ENCODE measurements around the gene SERINC4.

Gene SERINC4

GRCh38 chr15:43748376-43748775 is 51.6 kb downstream of the SERINC4 start:
- DNase-seq: no peak

GRCh38 chr15:43746903-43747309 is 53.1 kb downstream of the SERINC4 start:
- DNase-seq: peak; percentile 27 to 52

GRCh38 chr15:43746245-43746902 is 53.6 kb downstream of the SERINC4 start, which contains the start of gene PDIA3:
PDIA3 (plus strand) TSS chr15:43746438; CDS start chr15:43746540, 102 bp downstream.
- DNase-seq: peak; percentile 55 to 95

Measured in NCI-H526 (cell line).